Right cardiac atrium (tissue), 5 donors: ENCODE measurements around the gene PRR30. TPM values are rescaled to one million over a fixed set of nuclear protein-coding genes. Genes with fewer than 3 reads are reported as not detected.

Experiments
- polyA plus RNA-seq: library from polyadenylated mRNA; stranded (reverse); fragments of 200-250 nt; gene quantifications from one replicate; pipeline ENCODE4 v1.2.3, GENCODE V29; 2013
- total RNA-seq, 4 donors: library from RNA; stranded (reverse); fragmentation: NEBNext Ultra II Directional; extraction: Animal tissue kit (Norgen Biotek cat#: 25700); gene quantifications; one replicate each; pipeline ENCODE4 v1.2.1, GENCODE V29; 2021
- donor health status: healthy with polysubstance abuse.
- donor health status: DM: no; HTN: yes; CAD: no.
- donor health status: DM: no; HTN: no; CAD: no.
- donor health status: DM: no; HTN: yes; CAD: no; lungs with severe emphysema.
- donor health status: DM: yes; HTN: yes; CAD: no.

The PRR30 gene
- total and polyA plus RNA-seq, 5 donors: not detected

Other genes with a start within 250 kb of the PRR30 start
- gene MAPRE3, start 168.8 kb downstream of the PRR30 start, total RNA-seq: 10 to 100 TPM; 43.6 to 58.8 (median 49.9) TPM
- 85.1 TPM for gene MAPRE3, start 168.8 kb downstream of the PRR30 start, polyA plus RNA-seq
- gene TMEM214, start 106.4 kb downstream of the PRR30 start, total RNA-seq: 10 to 100 TPM; 40.8 to 56.7 (median 47.7) TPM
- 29.4 TPM for gene TMEM214, start 106.4 kb downstream of the PRR30 start, polyA plus RNA-seq
- 10 to 100 TPM; 10.8 to 12.4 (median 11.4) TPM for gene AGBL5, start 87.7 kb downstream of the PRR30 start, total RNA-seq
- 5.9 TPM for gene AGBL5, start 87.7 kb downstream of the PRR30 start, polyA plus RNA-seq
- gene OST4, start 67.8 kb downstream of the PRR30 start, total RNA-seq: 100 to 1,000 TPM; 372 to 487 (median 454) TPM
- 872 TPM for gene OST4, start 67.8 kb downstream of the PRR30 start, polyA plus RNA-seq
- gene EMILIN1, start 60.8 kb downstream of the PRR30 start, total RNA-seq: 10 to 100 TPM; 24.3 to 44.2 (median 38.9) TPM
- 30.0 TPM for gene EMILIN1, start 60.8 kb downstream of the PRR30 start, polyA plus RNA-seq
- 1 to 10 TPM; 1.9 to 5.5 (median 3.2) TPM for gene KHK, start 52.6 kb downstream of the PRR30 start, total RNA-seq
- gene KHK, start 52.6 kb downstream of the PRR30 start, polyA plus RNA-seq: 1.7 TPM
- gene CGREF1, start 20.3 kb downstream of the PRR30 start, total RNA-seq: 1 to 10 TPM; 4.0 to 9.6 (median 5.6) TPM
- 4.7 TPM for gene CGREF1, start 20.3 kb downstream of the PRR30 start, polyA plus RNA-seq
- gene ABHD1, start 15.6 kb downstream of the PRR30 start, total RNA-seq: 1 to 10 TPM; 1.6 to 4.7 (median 2.6) TPM
- gene ABHD1, start 15.6 kb downstream of the PRR30 start, polyA plus RNA-seq: 5.1 TPM
- 10 to 100 TPM; 46.3 to 52.7 (median 47.9) TPM for gene PREB, start 4.8 kb downstream of the PRR30 start, total RNA-seq
- 48.5 TPM for gene PREB, start 4.8 kb downstream of the PRR30 start, polyA plus RNA-seq
- gene TCF23, start 9.6 kb upstream of the PRR30 start, total RNA-seq: under 1 TPM; 0.06 to 0.15 (median 0.11) TPM
- gene TCF23, start 9.6 kb upstream of the PRR30 start, polyA plus RNA-seq: 0.05 TPM
- 100 to 1,000 TPM; 124 to 177 (median 144) TPM for gene ATRAID, start 72.6 kb upstream of the PRR30 start, total RNA-seq
- gene ATRAID, start 72.6 kb upstream of the PRR30 start, polyA plus RNA-seq: 256 TPM
- gene SLC5A6, start 72.9 kb upstream of the PRR30 start, total RNA-seq: 10 to 100 TPM in 3 of 4 donors, 1 to 10 TPM in 1; 8.1 to 14.1 (median 12.8) TPM
- 7.8 TPM for gene SLC5A6, start 72.9 kb upstream of the PRR30 start, polyA plus RNA-seq
- gene CAD, start 78.0 kb upstream of the PRR30 start, total RNA-seq: 10 to 100 TPM in 2 of 4 donors, 1 to 10 TPM in 2; 9.0 to 12.0 (median 10.0) TPM
- gene CAD, start 78.0 kb upstream of the PRR30 start, polyA plus RNA-seq: 6.0 TPM
- 10 to 100 TPM in 1 of 4 donors, 1 to 10 TPM in 3; 9.4 to 17.3 (median 9.6) TPM for gene SLC30A3, start 123.6 kb upstream of the PRR30 start, total RNA-seq
- 7.3 TPM for gene SLC30A3, start 123.6 kb upstream of the PRR30 start, polyA plus RNA-seq
- gene DNAJC5G, start 136.0 kb upstream of the PRR30 start, total RNA-seq: 1 to 10 TPM; 1.3 to 3.0 (median 1.8) TPM
- gene DNAJC5G, start 136.0 kb upstream of the PRR30 start, polyA plus RNA-seq: 2.2 TPM
- 100 to 1,000 TPM; 101 to 188 (median 149) TPM for gene TRIM54, start 143.0 kb upstream of the PRR30 start, total RNA-seq
- gene TRIM54, start 143.0 kb upstream of the PRR30 start, polyA plus RNA-seq: 144 TPM
- 1 to 10 TPM in 3 of 4 donors, under 1 TPM in 1; 0.96 to 3.3 (median 1.5) TPM for gene UCN, start 169.0 kb upstream of the PRR30 start, total RNA-seq
- 0.72 TPM for gene UCN, start 169.0 kb upstream of the PRR30 start, polyA plus RNA-seq
- gene MPV17, start 183.7 kb upstream of the PRR30 start, total RNA-seq: 10 to 100 TPM; 40.3 to 77.1 (median 56.4) TPM
- 98.2 TPM for gene MPV17, start 183.7 kb upstream of the PRR30 start, polyA plus RNA-seq
- gene GTF3C2, start 217.4 kb upstream of the PRR30 start, total RNA-seq: 10 to 100 TPM; 24.8 to 32.1 (median 26.6) TPM
- 16.9 TPM for gene GTF3C2, start 217.4 kb upstream of the PRR30 start, polyA plus RNA-seq
- gene EIF2B4, start 230.9 kb upstream of the PRR30 start, total RNA-seq: 10 to 100 TPM; 31.8 to 36.0 (median 33.9) TPM
- gene EIF2B4, start 230.9 kb upstream of the PRR30 start, polyA plus RNA-seq: 31.2 TPM
- gene SNX17, start 231.2 kb upstream of the PRR30 start, total RNA-seq: 10 to 100 TPM; 61.7 to 74.8 (median 68.2) TPM
- 54.8 TPM for gene SNX17, start 231.2 kb upstream of the PRR30 start, polyA plus RNA-seq
- 10 to 100 TPM in 1 of 4 donors, 1 to 10 TPM in 3; 8.1 to 13.1 (median 8.5) TPM for gene ZNF513, start 241.3 kb upstream of the PRR30 start, total RNA-seq
- gene ZNF513, start 241.3 kb upstream of the PRR30 start, polyA plus RNA-seq: 9.6 TPM